GM21576 (cell line): ENCODE data around the gene ITPKC.

ENCODE experiments used
- ATAC-seq: cut with Tn5 transposase; IDR thresholded peaks from one replicate; pipeline ENCODE4 v1.9.1; 2021; ENCODE audit warnings: mild to moderate bottlenecking, moderate library complexity; ENCODE audit not compliant: unreplicated experiment

The ITPKC gene

GRCh38 chr19:40690050-40690692 is 26.7 kb upstream of the ITPKC start, which contains the start of gene NUMBL:
NUMBL (minus strand) TSS chr19:40690651; CDS start chr19:40690483, 168 bp downstream.
- no peak for ATAC-seq

GRCh38 chr19:40690693-40691420 is 26.1 kb upstream of the ITPKC start:
- ATAC-seq = peak; percentile 61

- no peak for ATAC-seq
Measured at GRCh38 chr19:40691421-40692211, 25.3 kb upstream of the ITPKC start.

GRCh38 chr19:40692212-40692551 is 24.7 kb upstream of the ITPKC start:
- no peak for ATAC-seq

GRCh38 chr19:40693150-40693788 is 23.6 kb upstream of the ITPKC start:
- ATAC-seq = no peak

- no peak for ATAC-seq
Measured at GRCh38 chr19:40693896-40694295, 23.0 kb upstream of the ITPKC start.

GRCh38 chr19:40695881-40696280 is 21.0 kb upstream of the ITPKC start:
- ATAC-seq = no peak

- no peak for ATAC-seq
Measured at GRCh38 chr19:40697007-40697406, 19.9 kb upstream of the ITPKC start.

- no peak for ATAC-seq
Measured at GRCh38 chr19:40700083-40700482, 16.8 kb upstream of the ITPKC start.

- ATAC-seq = no peak
Measured at GRCh38 chr19:40701758-40702157, 15.2 kb upstream of the ITPKC start.

- ATAC-seq = no peak
Measured at GRCh38 chr19:40702337-40703012, 14.4 kb upstream of the ITPKC start.

GRCh38 chr19:40703029-40703755 is 13.7 kb upstream of the ITPKC start:
- no peak for ATAC-seq

- ATAC-seq = no peak
Measured at GRCh38 chr19:40704491-40705361, 12.2 kb upstream of the ITPKC start.

GRCh38 chr19:40705362-40705651 is 11.6 kb upstream of the ITPKC start:
- ATAC-seq = no peak

GRCh38 chr19:40705950-40706619 is 10.8 kb upstream of the ITPKC start:
- no peak for ATAC-seq

GRCh38 chr19:40707615-40708014 is 9.3 kb upstream of the ITPKC start:
- no peak for ATAC-seq

- ATAC-seq = no peak
Measured at GRCh38 chr19:40709817-40710216, 7.1 kb upstream of the ITPKC start.

- ATAC-seq = no peak
Measured at GRCh38 chr19:40713939-40714338, 3.0 kb upstream of the ITPKC start.
